Spleen (tissue), 7 donors: ENCODE data around the gene FNBP1.

Experiments
- CTCF ChIP-seq, 11 experiments: fragments of 200-600 bp in 7 of 11; fragments of 450-650 bp in 4 of 11; sonication (generic) in 4 of 11; IDR thresholded peaks in 8 of 11; conservative IDR thresholded peaks in 3 of 11; 1 replicate in 7 of 11; 2 replicates in 4 of 11; pipeline versions ENCODE4 v1.4.0 to v1.8.0; 2016 to 2021; ENCODE audit warnings: antibody characterized with exemption in 11 of 11, inconsistent platforms in 4 of 11, mild to moderate bottlenecking in 1 of 11
- POLR2A ChIP-seq, 3 donors: fragments of 450-650 bp; IDR thresholded peaks; one replicate each; pipeline ENCODE4 v1.5.1; 2017; ENCODE audit warnings: antibody characterized with exemption in 3 of 3, mild to moderate bottlenecking in 1 of 3
- donor health status: DM: no; HTN: no; CAD: no; lungs with moderate emphysema.
- donor health status: DM: no; HTN: no; CAD: no.
- donor health status: DM: no; HTN: no; CAD: no.

- TF ChIP-seq POLR2A (IDR thresholded peaks at IDR 0.05) (no peak), CTCF (IDR thresholded peaks at IDR 0.05 in 8 of 11, conservative IDR thresholded peaks at IDR 0.05 in 3 of 11) (no peak)
These were observed 10.1 kb upstream of the FNBP1 start for GRCh38 chr9:130053109-130053503.
